ENCODE results near the gene PRKAA1. TPM values are rescaled to one million over a fixed set of nuclear protein-coding genes. Genes with fewer than 3 reads are reported as not detected.

PRKAA1 gene
- total RNA-seq, 1 donor = 115 TPM

DNA sequence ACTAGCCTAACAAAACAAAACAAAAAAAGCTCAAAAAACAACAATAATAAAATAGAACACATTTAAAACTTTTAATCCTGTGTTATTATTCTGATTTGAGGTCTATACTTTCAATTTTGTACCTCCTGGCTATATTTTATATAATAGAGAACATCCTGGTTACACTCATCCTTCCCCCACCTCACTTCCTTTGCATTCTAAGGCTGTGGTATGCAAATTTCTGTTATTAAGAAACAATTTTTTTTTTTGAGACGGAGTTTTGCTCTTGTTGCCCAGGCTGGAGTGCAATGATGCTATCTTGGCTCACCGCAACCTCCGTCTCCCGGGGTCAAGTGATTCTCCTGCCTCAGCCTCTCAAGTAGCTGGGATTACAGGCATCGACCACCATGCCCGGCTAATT lies 39.9 kb upstream of the PRKAA1 start:
- TF ChIP-seq, protein P1, sequence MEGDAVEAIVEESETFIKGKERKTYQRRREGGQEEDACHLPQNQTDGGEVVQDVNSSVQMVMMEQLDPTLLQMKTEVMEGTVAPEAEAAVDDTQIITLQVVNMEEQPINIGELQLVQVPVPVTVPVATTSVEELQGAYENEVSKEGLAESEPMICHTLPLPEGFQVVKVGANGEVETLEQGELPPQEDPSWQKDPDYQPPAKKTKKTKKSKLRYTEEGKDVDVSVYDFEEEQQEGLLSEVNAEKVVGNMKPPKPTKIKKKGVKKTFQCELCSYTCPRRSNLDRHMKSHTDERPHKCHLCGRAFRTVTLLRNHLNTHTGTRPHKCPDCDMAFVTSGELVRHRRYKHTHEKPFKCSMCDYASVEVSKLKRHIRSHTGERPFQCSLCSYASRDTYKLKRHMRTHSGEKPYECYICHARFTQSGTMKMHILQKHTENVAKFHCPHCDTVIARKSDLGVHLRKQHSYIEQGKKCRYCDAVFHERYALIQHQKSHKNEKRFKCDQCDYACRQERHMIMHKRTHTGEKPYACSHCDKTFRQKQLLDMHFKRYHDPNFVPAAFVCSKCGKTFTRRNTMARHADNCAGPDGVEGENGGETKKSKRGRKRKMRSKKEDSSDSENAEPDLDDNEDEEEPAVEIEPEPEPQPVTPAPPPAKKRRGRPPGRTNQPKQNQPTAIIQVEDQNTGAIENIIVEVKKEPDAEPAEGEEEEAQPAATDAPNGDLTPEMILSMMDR (IDR thresholded peaks at IDR 0.05; ENCODE audit: insufficient read depth, low read length) = no peak
- DNase-seq (ENCODE audit: low read depth) = no peak
- no peak overlapping the region for H3K4me3 ChIP-seq (ENCODE audit: low read depth, low read length)

DNA sequence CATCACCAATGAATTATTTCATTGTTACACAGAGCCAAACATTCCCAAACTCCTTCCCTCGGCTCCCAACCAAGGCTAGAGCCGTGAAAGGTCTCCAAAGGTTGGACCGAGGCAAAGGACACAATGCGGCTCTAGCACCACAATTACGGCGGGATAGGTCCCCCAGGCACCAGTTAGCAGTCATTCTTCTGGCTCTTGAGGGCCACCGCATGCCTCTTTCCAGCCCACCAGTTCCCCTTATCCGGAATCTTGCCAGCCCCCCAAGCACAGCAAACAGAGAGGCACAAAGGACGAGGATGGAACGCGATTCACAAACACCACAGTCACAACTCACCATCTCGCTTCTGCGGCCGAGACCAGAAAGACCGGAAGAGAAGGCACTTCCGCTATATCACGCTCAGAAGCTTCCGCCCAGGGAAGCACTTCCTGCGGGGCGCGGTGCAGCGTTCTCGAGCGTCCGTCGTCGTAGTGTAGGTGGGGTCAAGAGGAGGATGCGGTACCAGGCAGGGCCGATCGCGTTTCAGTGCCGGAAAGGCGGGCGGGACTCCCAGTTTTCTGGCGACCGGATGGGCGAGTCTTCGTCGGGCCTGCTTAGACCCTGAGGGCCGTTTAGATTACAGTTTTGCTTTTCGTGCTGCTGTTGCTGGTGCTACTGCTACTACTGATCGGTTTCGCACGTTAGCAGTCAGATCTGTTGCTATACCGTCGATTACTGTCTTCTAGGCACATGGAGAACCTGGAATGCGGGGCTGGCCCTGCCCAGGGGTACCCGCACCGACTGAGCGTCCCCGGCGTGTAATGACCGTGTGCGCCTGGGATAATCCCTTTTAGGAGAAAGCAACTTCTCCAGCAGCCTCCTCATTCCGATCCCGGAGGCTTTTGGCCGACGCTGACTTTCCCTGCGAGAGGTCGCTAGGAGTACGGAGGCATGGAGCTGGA lies 36.9 kb upstream of the PRKAA1 start, which contains the start of gene RPL37:
TSS of gene RPL37 (minus strand) at position 374 of the 939 bp plus-strand sequence. CDS start at position 337, 37 bp downstream.
- TF ChIP-seq, protein P1 (IDR thresholded peaks at IDR 0.05; ENCODE audit: insufficient read depth, low read length) = no peak
- DNase-seq (ENCODE audit: low read depth) = peak; percentile 98
- peak within 1 kb of the TSS; percentile 97 for H3K4me3 ChIP-seq (ENCODE audit: low read depth, low read length)

DNA sequence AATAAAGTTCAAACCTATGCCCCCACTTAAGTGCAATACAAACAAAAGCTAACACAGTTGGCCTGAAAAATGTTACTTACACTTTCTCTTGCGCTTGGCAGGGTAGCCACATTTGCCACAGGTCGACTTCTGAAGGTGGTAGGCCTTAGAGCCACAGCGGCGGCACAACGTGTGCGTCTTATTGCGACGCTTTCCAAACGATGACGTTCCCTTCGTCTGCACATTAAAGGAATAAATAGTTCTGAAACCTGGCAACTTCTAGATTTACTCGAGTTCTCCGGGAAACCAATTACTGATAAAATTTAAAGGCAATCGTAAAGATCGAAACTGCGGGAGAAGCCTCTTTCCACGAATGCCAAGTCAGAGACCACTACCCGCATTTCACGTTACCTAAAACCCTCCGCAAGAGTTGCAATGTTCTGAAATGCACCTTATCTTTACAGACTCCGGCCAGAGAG lies 36.2 kb upstream of the PRKAA1 start:
- peak overlapping the region; percentile 97 for H3K4me3 ChIP-seq (ENCODE audit: low read depth, low read length)
- peak; percentile 48 for DNase-seq (ENCODE audit: low read depth)
- TF ChIP-seq, protein P1 (IDR thresholded peaks at IDR 0.05; ENCODE audit: insufficient read depth, low read length) = no peak

DNA sequence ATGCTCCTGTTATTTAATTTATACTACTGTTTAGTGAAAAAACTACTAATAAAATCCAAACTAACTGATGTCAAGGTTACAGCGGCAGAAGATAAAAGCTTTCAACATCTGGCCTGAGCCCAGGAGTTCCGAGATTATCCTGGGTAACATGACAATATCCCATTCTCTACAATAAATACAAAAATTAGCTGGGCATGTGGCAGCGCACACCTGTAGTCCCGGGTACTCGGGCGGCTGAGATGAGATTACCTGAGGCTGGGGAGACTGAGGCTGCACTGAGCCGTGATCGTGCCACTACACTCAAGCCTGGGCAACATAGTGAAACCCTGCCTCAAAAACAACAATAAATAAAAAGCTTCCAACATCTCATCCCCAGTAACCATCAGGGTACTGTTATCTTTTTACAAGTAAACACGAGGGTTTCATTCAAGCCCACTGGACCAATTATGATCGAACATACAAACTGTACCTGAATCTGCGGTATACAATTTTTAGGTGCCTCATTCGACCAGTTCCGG lies 35.6 kb upstream of the PRKAA1 start:
- H3K4me3 ChIP-seq (ENCODE audit: low read depth, low read length) = peak overlapping the region; percentile 97
- no peak for DNase-seq (ENCODE audit: low read depth)
- TF ChIP-seq, protein P1 (IDR thresholded peaks at IDR 0.05; ENCODE audit: insufficient read depth, low read length) = no peak

DNA sequence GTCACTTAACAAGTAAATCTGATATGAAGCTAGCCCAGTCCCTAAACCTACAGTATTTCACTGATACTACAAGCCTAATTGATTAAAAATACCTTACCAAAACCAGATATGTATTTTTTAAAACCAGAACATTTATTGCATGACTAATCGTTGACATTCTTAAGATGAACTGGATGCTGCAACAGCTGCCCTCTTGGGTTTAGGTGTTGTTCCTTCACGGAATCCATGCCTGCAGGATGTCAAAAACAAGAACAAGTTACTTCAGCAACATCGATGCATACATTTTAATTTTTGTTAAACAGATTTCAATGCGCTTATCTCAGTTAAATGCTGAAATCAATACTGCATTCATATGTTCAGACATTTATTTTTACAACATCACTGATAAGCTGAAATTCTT lies 34.2 kb upstream of the PRKAA1 start:
- DNase-seq (ENCODE audit: low read depth) = no peak
- H3K4me3 ChIP-seq (ENCODE audit: low read depth, low read length) = no peak overlapping the region
- TF ChIP-seq, protein P1 (IDR thresholded peaks at IDR 0.05; ENCODE audit: insufficient read depth, low read length) = no peak

DNA sequence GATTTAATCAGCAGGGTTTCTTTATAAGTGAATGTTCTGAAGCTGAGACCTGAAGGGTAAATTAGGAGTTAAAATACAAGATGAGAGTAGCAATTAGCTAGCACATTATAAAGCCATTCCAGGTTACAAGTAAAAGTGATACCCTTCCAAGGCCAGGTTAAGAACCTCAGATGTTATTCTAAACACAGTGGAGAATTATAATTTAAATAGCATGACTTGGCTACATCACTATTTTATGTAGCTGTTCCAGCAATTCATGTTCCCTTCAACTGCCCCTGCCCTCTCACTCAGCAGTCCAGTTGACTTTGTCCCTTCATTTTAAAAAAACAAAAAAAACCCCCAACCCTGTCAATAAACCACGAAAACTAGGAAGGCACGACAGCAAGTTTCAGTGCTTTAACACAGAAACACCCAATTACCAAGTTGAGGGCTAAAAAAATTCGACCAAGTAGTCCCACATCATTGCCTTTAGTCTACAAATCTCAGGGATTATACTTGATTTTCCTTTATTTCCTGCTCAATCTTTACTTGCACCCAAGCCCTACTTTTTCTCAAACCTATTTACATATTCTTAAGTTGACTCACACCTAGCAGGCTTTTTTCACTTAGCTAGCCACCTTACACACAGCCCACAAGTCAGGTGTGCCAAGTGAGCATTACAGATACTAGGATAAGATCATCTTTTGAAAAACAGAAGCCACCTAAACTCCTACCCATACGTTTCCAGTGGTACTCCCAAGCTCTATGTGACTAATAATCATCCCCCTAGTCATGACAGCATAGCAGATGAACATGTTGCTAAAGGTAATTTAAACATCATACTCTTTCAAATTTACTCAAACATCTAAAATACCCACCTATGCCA lies 33.4 kb upstream of the PRKAA1 start:
- TF ChIP-seq, protein P1 (IDR thresholded peaks at IDR 0.05; ENCODE audit: insufficient read depth, low read length) = no peak

More for the DNA sequence above, 33.4 kb upstream of the PRKAA1 start:
- no peak for DNase-seq (ENCODE audit: low read depth)
- H3K4me3 ChIP-seq (ENCODE audit: low read depth, low read length) = no peak overlapping the region
